Loucy (cell line): Measurements from ENCODE around the gene NCOR1.

Experiments
- CTCF ChIP-seq: fragments of 200-600 bp; sonication (generic); conservative IDR thresholded peaks from 2 replicates; pipeline ENCODE4 v1.5.1; 2014; ENCODE audit warnings: mild to moderate bottlenecking, antibody characterized with exemption, low read length
- EZH2phosphoT487 ChIP-seq: fragments of 200-600 bp; IDR thresholded peaks from 2 replicates; pipeline ENCODE4 v1.6.1; 2018; ENCODE audit warnings: antibody characterized with exemption, mild to moderate bottlenecking, moderate library complexity, borderline replicate concordance

- TF ChIP-seq CTCF (no peak), EZH2phosphoT487 (no peak)
Observed at GRCh38 chr17:16048811-16049449, 166.4 kb downstream of the NCOR1 start.
